ENCODE data around the gene CCDC175. TPM values are rescaled to one million over a fixed set of nuclear protein-coding genes. Genes with fewer than 3 reads are reported as not detected.

CCDC175 gene
- total RNA-seq, 2 experiments from 2014 or later = not detected

- DNase-seq (ENCODE audit: low spot score) = no peak
- no peak overlapping the region for H2AFZ ChIP-seq (ENCODE audit: low read length)
- H3K79me2 ChIP-seq (ENCODE audit: insufficient read depth, low read depth, low read length) = no peaks in the 10 kb centered on the region
- no peak overlapping the region for H3K4me3 ChIP-seq (ENCODE audit: low read depth, low read length, poor library complexity, severe bottlenecking)
- H3K9me2 ChIP-seq (ENCODE audit: insufficient read depth, low read length) = no peaks in the 10 kb centered on the region
- no peak overlapping the region for H3K27ac ChIP-seq (ENCODE audit: low read depth, low read length, poor library complexity, severe bottlenecking)
- no peaks in the 10 kb centered on the region for H4K20me1 ChIP-seq (ENCODE audit: insufficient read depth, low read length)
- POLR2A ChIA-PET = no interaction called here
- CTCF ChIA-PET (ENCODE audit: unreplicated experiment) = no interaction called here
- no peaks in the 10 kb centered on the region for H3K36me3 ChIP-seq (ENCODE audit: insufficient read depth, low read length)
- no peaks in the 10 kb centered on the region for H3K4me1 ChIP-seq (ENCODE audit: insufficient read depth, low read length, poor library complexity, severe bottlenecking)
- intact Hi-C loops (cut with micrococcal nuclease; ENCODE audit: unreplicated experiment) = no loop called here
- TF ChIP-seq EZH2phosphoT487 (IDR thresholded peaks at IDR 0.05; ENCODE audit: borderline replicate concordance, low read depth, low read length) = no peak
- TF ChIP-seq CTCF (conservative IDR thresholded peaks at IDR 0.05; ENCODE audit: low read length) = no peak
- H3K9me3 ChIP-seq (ENCODE audit: low read length) = no peaks in the 10 kb centered on the region
- no peak overlapping the region for H3K4me2 ChIP-seq (ENCODE audit: low read length)
- no TSS peak for BruUV-seq (replicated peaks)
Observed at GRCh38 chr14:59595071-59595470, 18.5 kb upstream of the CCDC175 start.

GRCh38 chr14:59591641-59592370 is 15.2 kb upstream of the CCDC175 start:
- no TSS peak for BruUV-seq (replicated peaks)
- no peak overlapping the region for H3K4me2 ChIP-seq (ENCODE audit: low read length)
- no peaks in the 10 kb centered on the region for H3K9me2 ChIP-seq (ENCODE audit: insufficient read depth, low read length)
- no peak for TF ChIP-seq EZH2phosphoT487 (IDR thresholded peaks at IDR 0.05; ENCODE audit: borderline replicate concordance, low read depth, low read length)
- no peak for TF ChIP-seq CTCF (conservative IDR thresholded peaks at IDR 0.05; ENCODE audit: low read length)
- no peaks in the 10 kb centered on the region for H3K4me1 ChIP-seq (ENCODE audit: insufficient read depth, low read length, poor library complexity, severe bottlenecking)
- ChIA-PET CTCF (ENCODE audit: unreplicated experiment) (no interaction called here), POLR2A (no interaction called here)
- no peaks in the 10 kb centered on the region for H3K79me2 ChIP-seq (ENCODE audit: insufficient read depth, low read depth, low read length)
- intact Hi-C loops (cut with micrococcal nuclease; ENCODE audit: unreplicated experiment) = no loop called here
- H3K27ac ChIP-seq (ENCODE audit: low read depth, low read length, poor library complexity, severe bottlenecking) = no peak overlapping the region
- DNase-seq (ENCODE audit: low spot score) = no peak
- no peak overlapping the region for H2AFZ ChIP-seq (ENCODE audit: low read length)
- H4K20me1 ChIP-seq (ENCODE audit: insufficient read depth, low read length) = no peaks in the 10 kb centered on the region
- H3K36me3 ChIP-seq (ENCODE audit: insufficient read depth, low read length) = no peaks in the 10 kb centered on the region
- H3K9me3 ChIP-seq (ENCODE audit: low read length) = no peaks in the 10 kb centered on the region
- H3K4me3 ChIP-seq (ENCODE audit: low read depth, low read length, poor library complexity, severe bottlenecking) = no peak overlapping the region

- H3K4me2 ChIP-seq (ENCODE audit: low read length) = no peak overlapping the region
- H4K20me1 ChIP-seq (ENCODE audit: insufficient read depth, low read length) = no peaks in the 10 kb centered on the region
- H3K79me2 ChIP-seq (ENCODE audit: insufficient read depth, low read depth, low read length) = no peaks in the 10 kb centered on the region
- H3K4me3 ChIP-seq (ENCODE audit: low read depth, low read length, poor library complexity, severe bottlenecking) = no peak overlapping the region
- CTCF ChIA-PET (ENCODE audit: unreplicated experiment) = no interaction called here
- H3K9me2 ChIP-seq (ENCODE audit: insufficient read depth, low read length) = no peaks in the 10 kb centered on the region
- no peak overlapping the region for H2AFZ ChIP-seq (ENCODE audit: low read length)
- no peak for TF ChIP-seq EZH2phosphoT487 (IDR thresholded peaks at IDR 0.05; ENCODE audit: borderline replicate concordance, low read depth, low read length)
- H3K36me3 ChIP-seq (ENCODE audit: insufficient read depth, low read length) = no peaks in the 10 kb centered on the region
- intact Hi-C loops (cut with micrococcal nuclease; ENCODE audit: unreplicated experiment) = no loop called here
- H3K4me1 ChIP-seq (ENCODE audit: insufficient read depth, low read length, poor library complexity, severe bottlenecking) = no peaks in the 10 kb centered on the region
- no peak overlapping the region for H3K27ac ChIP-seq (ENCODE audit: low read depth, low read length, poor library complexity, severe bottlenecking)
- H3K9me3 ChIP-seq (ENCODE audit: low read length) = no peaks in the 10 kb centered on the region
- POLR2A ChIA-PET = no interaction called here
- no TSS peak for BruUV-seq (replicated peaks)
- DNase-seq (ENCODE audit: low spot score) = no peak
Observed at GRCh38 chr14:59588101-59588500, 11.5 kb upstream of the CCDC175 start.
